Activated CD8-positive, alpha-beta T cell treated with anti-CD3 and anti-CD28 coated beads for 36 hours (primary cell): ENCODE measurements around the gene ZNF385C. TPM values are rescaled to one million over a fixed set of nuclear protein-coding genes. Genes with fewer than 3 reads are reported as not detected.

Source experiments
- ATAC-seq: fragments of 200-7000 bp; cut with Tn5 transposase; one replicate; pipeline ENCODE4 v1.10.0; 2021; ENCODE audit warnings: mild to moderate bottlenecking, moderate library complexity
- CTCF ChIA-PET: fragments of 350-600 bp; sonication (Branson Sonifier 250); formaldehyde crosslinking; loops from one replicate; lab custom pipeline; 2021; ENCODE audit warnings: antibody characterized with exemption; lab: Charles Lee
- POLR2A ChIA-PET: fragments of 350-600 bp; sonication (Branson Sonifier 250); formaldehyde crosslinking; loops from one replicate; lab custom pipeline; 2021; ENCODE audit warnings: antibody characterized with exemption; lab: Charles Lee
- DNase-seq: peaks from one replicate; pipeline ENCODE4 v3.0.0-alpha.2; 2020
- H3K27ac Mint-ChIP-seq: one replicate; pipeline ENCODE4 v1.8.0; 2021; ENCODE audit warnings: mild to moderate bottlenecking, mixed read lengths
- H3K27me3 Mint-ChIP-seq: one replicate; pipeline ENCODE4 v1.8.0; 2021; ENCODE audit warnings: mixed read lengths
- H3K36me3 Mint-ChIP-seq: one replicate; pipeline ENCODE4 v1.8.0; 2021; ENCODE audit warnings: low read depth, mixed read lengths
- H3K4me1 Mint-ChIP-seq: one replicate; pipeline ENCODE4 v1.8.0; 2021; ENCODE audit warnings: low read depth, mixed read lengths
- H3K4me3 Mint-ChIP-seq: one replicate; pipeline ENCODE4 v1.8.0; 2021; ENCODE audit warnings: mild to moderate bottlenecking, moderate library complexity, mixed read lengths
- H3K9me3 Mint-ChIP-seq: one replicate; pipeline ENCODE4 v1.8.0; 2021; ENCODE audit warnings: mixed read lengths
- intact Hi-C: fragments of 100-400 bp; cut with micrococcal nuclease; formaldehyde crosslinking; loops from one replicate; pipeline ENCODE4 v1.10.0; 2022
- total RNA-seq, 2 experiments: library from RNA; stranded (reverse); gene quantifications; one replicate each; pipeline ENCODE4 v1.2.3, GENCODE V29; 2021
- TF ChIP-seq, protein P1 (sequence below): fragments of 200-600 bp; IDR thresholded peaks from one replicate; pipeline ENCODE4 v1.8.0; 2022; ENCODE audit warnings: antibody characterized with exemption, mild to moderate bottlenecking

ZNF385C gene
- total RNA-seq, 2 experiments from 2014 or later, result 1.3 TPM

DNA sequence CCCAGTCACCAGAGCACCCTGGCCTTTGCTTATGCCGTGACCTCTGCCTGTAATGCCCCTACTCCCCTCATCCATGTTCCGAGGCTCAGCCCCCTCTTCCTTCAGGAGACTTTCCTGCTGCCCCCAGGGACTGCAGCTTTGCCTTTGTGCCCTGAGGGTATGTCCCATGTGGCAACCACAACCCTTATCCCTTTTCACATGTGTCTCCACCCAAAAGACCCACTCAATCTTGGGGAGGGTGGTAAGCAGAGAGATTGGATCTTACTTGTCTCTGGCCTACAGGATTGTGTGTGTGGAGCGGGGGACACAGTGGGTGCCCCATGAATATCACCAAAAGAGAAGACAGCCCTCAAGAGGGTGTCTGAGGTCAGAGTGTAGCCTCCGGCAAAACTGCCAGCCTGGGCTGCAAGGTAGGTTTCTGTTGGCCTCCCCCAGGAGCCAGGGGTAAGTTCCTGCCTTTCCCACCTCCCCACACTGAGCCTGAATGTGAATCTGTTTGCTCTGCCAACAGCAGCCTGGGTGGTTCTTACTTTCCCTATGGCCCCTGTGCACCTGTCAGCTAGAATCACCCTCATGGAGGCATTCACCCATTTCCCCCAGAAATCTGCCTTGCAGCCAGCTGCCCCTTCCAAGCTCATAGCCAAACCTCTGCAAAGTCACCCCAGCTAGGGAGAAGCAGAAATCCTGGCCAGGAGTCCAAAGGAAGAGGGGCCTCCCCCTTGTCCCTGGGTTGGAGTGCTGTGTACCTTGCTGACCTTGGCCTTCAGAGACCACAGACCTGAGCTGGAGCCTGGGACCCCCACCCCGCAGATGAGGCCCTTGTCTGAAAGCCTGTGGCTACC lies 36.4 kb downstream of the ZNF385C start:
- TF ChIP-seq, protein P1, sequence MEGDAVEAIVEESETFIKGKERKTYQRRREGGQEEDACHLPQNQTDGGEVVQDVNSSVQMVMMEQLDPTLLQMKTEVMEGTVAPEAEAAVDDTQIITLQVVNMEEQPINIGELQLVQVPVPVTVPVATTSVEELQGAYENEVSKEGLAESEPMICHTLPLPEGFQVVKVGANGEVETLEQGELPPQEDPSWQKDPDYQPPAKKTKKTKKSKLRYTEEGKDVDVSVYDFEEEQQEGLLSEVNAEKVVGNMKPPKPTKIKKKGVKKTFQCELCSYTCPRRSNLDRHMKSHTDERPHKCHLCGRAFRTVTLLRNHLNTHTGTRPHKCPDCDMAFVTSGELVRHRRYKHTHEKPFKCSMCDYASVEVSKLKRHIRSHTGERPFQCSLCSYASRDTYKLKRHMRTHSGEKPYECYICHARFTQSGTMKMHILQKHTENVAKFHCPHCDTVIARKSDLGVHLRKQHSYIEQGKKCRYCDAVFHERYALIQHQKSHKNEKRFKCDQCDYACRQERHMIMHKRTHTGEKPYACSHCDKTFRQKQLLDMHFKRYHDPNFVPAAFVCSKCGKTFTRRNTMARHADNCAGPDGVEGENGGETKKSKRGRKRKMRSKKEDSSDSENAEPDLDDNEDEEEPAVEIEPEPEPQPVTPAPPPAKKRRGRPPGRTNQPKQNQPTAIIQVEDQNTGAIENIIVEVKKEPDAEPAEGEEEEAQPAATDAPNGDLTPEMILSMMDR, result no peak

DNA sequence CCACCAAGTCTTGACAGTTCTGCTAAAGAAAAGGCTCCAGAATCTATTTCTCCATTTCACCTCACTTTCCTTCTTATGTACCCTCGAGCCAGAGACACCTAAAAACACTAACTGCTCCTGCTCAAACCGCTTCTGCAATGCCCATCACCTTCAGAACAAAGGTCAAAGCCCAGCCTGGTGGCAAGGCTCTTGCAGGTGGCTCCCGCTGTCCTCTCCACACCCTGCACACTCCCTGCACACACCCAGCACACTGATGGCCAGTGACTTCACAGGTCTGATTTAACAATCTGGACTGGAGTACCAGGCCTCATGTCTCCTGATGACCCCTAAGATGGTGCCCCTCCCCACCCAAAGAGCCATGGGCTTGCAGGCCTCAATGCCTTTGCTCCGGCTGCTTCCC lies 38.0 kb downstream of the ZNF385C start:
- intact Hi-C loops, result no loop called here
- H3K36me3 Mint-ChIP-seq, result no peaks in the 10 kb centered on the region
- TF ChIP-seq, protein P1, result no peak
- H3K4me1 Mint-ChIP-seq, result peaks cover 22% of the 10 kb centered on the region
- H3K27ac Mint-ChIP-seq, result no peak overlapping the region
- H3K9me3 Mint-ChIP-seq, result no peaks in the 10 kb centered on the region
- POLR2A ChIA-PET, result no interaction called here
- no peak for ATAC-seq
- H3K27me3 Mint-ChIP-seq, result no peaks in the 10 kb centered on the region
- CTCF ChIA-PET, result interaction anchor here (0.6 to 1.4 kb wide), 3 partner anchors 40 to 273 kb away, joined by 3 to 6 read pairs (median 3); partner anchors contain the start of gene NKIRAS2
- DNase-seq, result no peak
- no peak overlapping the region for H3K4me3 Mint-ChIP-seq

More for the DNA sequence above, 36.4 kb downstream of the ZNF385C start:
- Mint-ChIP-seq H3K4me3 (no peak overlapping the region), H3K9me3 (no peaks in the 10 kb centered on the region), H3K4me1 (peaks cover 19% of the 10 kb centered on the region), H3K36me3 (no peaks in the 10 kb centered on the region), H3K27ac (no peak overlapping the region), H3K27me3 (no peaks in the 10 kb centered on the region)
- intact Hi-C loops, result no loop called here
- DNase-seq (no peak), ATAC-seq (no peak)
- ChIA-PET CTCF (interaction anchor here (1.3 kb wide), 1 partner anchor 11 kb away, joined by 4 read pairs; no protein-coding TSS in a partner anchor), POLR2A (no interaction called here)

- intact Hi-C loops, result no loop called here
- ATAC-seq (no peak), DNase-seq (no peak)
- H3K4me1 Mint-ChIP-seq, result peaks cover 17% of the 10 kb centered on the region
- H3K27ac Mint-ChIP-seq, result no peak overlapping the region
- TF ChIP-seq, protein P1, result no peak
- CTCF ChIA-PET, result interaction anchor here (1.1 to 1.4 kb wide), 2 partner anchors 40 to 97 kb away, joined by 3 to 6 read pairs; partner anchors contain the start of gene NKIRAS2
- H3K27me3 Mint-ChIP-seq, result peaks cover 1% of the 10 kb centered on the region
- no peak overlapping the region for H3K4me3 Mint-ChIP-seq
- H3K36me3 Mint-ChIP-seq, result no peaks in the 10 kb centered on the region
- POLR2A ChIA-PET, result interaction anchor here (0.9 to 1.5 kb wide), 2 partner anchors 12 to 51 kb away, joined by 4 read pairs; no protein-coding TSS in a partner anchor
- H3K9me3 Mint-ChIP-seq, result no peaks in the 10 kb centered on the region
These were observed 38.5 kb downstream of the ZNF385C start for GRCh38 chr17:42059815-42060214.

DNA sequence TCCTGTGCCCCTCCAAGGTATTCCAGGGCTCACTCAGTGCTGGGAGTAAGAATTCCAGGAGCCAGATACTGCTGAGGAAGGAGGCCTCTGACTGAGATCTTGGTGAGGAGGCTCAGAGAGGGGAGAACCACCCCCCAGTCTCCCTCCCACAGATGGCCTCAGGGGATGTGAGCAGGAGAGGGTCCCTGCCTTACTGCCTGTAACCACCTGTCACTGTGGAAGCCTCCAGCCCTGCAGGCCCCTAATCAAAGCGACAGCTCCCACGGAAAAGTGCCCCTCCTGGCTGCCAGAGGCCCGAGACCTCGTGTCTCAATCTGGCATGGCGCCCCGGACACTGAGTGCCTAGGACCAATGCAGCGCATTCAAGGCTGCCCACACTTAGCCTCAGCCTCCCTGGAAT lies 40.2 kb downstream of the ZNF385C start:
- ATAC-seq (no peak), DNase-seq (no peak)
- intact Hi-C loops, result no loop called here
- Mint-ChIP-seq H3K27ac (no peak overlapping the region), H3K9me3 (no peaks in the 10 kb centered on the region), H3K4me3 (no peak overlapping the region), H3K36me3 (no peaks in the 10 kb centered on the region), H3K27me3 (peaks cover 8% of the 10 kb centered on the region), H3K4me1 (peaks cover 5% of the 10 kb centered on the region)
- ChIA-PET POLR2A (no interaction called here), CTCF (interaction anchor here (1.2 to 5.6 kb wide), 2 partner anchors 9 to 38 kb away, joined by 4 to 30 read pairs; partner anchors contain the start of gene NKIRAS2)
- TF ChIP-seq, protein P1, result no peak

DNA sequence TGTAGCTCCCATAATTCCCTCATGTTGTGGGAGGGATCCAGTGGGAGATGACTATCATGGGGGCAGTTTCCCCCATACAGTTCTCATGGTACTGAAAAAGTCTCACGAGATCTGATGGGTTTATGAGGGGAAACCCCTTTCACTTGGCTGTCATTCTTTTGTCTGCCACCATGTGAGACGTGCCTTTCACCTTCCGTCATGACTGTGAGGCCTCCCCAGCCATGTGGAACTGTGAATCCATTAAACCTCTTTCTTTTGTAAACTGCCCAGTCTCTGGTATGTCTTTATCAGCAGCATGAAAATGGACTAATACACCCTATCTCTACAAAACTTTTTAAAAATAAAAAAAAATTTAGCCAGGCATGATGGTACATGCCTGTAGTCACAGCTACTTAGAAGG lies 41.6 kb downstream of the ZNF385C start:
- no peak overlapping the region for H3K4me3 Mint-ChIP-seq
- H3K27ac Mint-ChIP-seq, result no peak overlapping the region
- H3K4me1 Mint-ChIP-seq, result peaks cover 4% of the 10 kb centered on the region
- H3K9me3 Mint-ChIP-seq, result no peaks in the 10 kb centered on the region
- DNase-seq (peak; percentile 26), ATAC-seq (no peak)
- intact Hi-C loops, result no loop called here
- no peaks in the 10 kb centered on the region for H3K36me3 Mint-ChIP-seq
- peaks cover 14% of the 10 kb centered on the region for H3K27me3 Mint-ChIP-seq
- TF ChIP-seq, protein P1, result no peak
- ChIA-PET CTCF (interaction anchor here (0.9 to 5.6 kb wide), 3 partner anchors 10 to 125 kb away, joined by 3 to 30 read pairs (median 8); no protein-coding TSS in a partner anchor), POLR2A (interaction anchor here (0.9 to 1.7 kb wide), 3 partner anchors 9 to 16 kb away, joined by 3 to 4 read pairs (median 3); no protein-coding TSS in a partner anchor)
